ENCODE data around the gene ROS1.
"Not testable (repeated sequence)": the region's sequence is repeated elsewhere in the genome, so short reads cannot be mapped to it uniquely, and the experiment has no call there.

ROS1 gene

GRCh38 chr6:117263353-117263927, 162.3 kb downstream of the ROS1 start:
- no peak overlapping the region for H3K4me3 ChIP-seq (ENCODE audit: low read depth, low read length)
- no peak for DNase-seq (ENCODE audit: low read depth)
- no peak for TF ChIP-seq MAX (IDR thresholded peaks at IDR 0.05; ENCODE audit: low read depth, low read length)
- TF ChIP-seq MYC (IDR thresholded peaks at IDR 0.05; ENCODE audit: low read depth, low read length), result no peak
- TF ChIP-seq CTCF (IDR thresholded peaks at IDR 0.05; ENCODE audit: low read depth, low read length), result no peak
- TF ChIP-seq POLR2A (IDR thresholded peaks at IDR 0.05; ENCODE audit: extremely low read depth, insufficient read length), result no peak

- no peak overlapping the region for H3K4me3 ChIP-seq (ENCODE audit: low read depth, low read length)
- DNase-seq (ENCODE audit: low read depth), result no peak
- no peak for TF ChIP-seq POLR2A (IDR thresholded peaks at IDR 0.05; ENCODE audit: extremely low read depth, insufficient read length)
These were observed 162.9 kb downstream of the ROS1 start for GRCh38 chr6:117262799-117263198.

GRCh38 chr6:117253785-117254184, 172.0 kb downstream of the ROS1 start:
- H3K4me3 ChIP-seq (ENCODE audit: low read depth, low read length), result no peak overlapping the region
- DNase-seq (ENCODE audit: low read depth), result no peak
- TF ChIP-seq MAX (IDR thresholded peaks at IDR 0.05; ENCODE audit: low read depth, low read length), result no peak
- no peak for TF ChIP-seq MYC (IDR thresholded peaks at IDR 0.05; ENCODE audit: low read depth, low read length)
- TF ChIP-seq CTCF (IDR thresholded peaks at IDR 0.05; ENCODE audit: low read depth, low read length), result no peak
- TF ChIP-seq POLR2A (IDR thresholded peaks at IDR 0.05; ENCODE audit: extremely low read depth, insufficient read length), result no peak

GRCh38 chr6:117244979-117245378, 180.8 kb downstream of the ROS1 start:
- not testable (repeated sequence) for H3K4me3 ChIP-seq (ENCODE audit: low read depth, low read length); DNase-seq (ENCODE audit: low read depth)

- H3K4me3 ChIP-seq (ENCODE audit: low read depth, low read length); DNase-seq (ENCODE audit: low read depth): not testable (repeated sequence)
These were observed 181.2 kb downstream of the ROS1 start for GRCh38 chr6:117244571-117244970.

All from NB4 (cell line).